Activated T-helper 1 cell treated with anti-CD3 and anti-CD28 coated beads, Interleukin-2, amount 50 U/mL, for 16 hours (primary cell): ENCODE results near the gene UBAP2.
"Not testable (repeated sequence)": the region's sequence is repeated elsewhere in the genome, so short reads cannot be mapped to it uniquely, and the experiment has no call there.

Experiments
- DNase-seq, 2 donors: peaks; one replicate each; pipeline ENCODE4 v3.0.0-alpha.2; 2020; ENCODE audit warnings: low read depth in 1 of 2, low spot score in 1 of 2

UBAP2 gene

GRCh38 chr9:33992632-33993031 lies 56.1 kb downstream of the UBAP2 start:
- DNase-seq: no peak

GRCh38 chr9:33988219-33988890 lies 60.3 kb downstream of the UBAP2 start:
- DNase-seq: no peak

- DNase-seq: no peak
Measured at GRCh38 chr9:33976414-33976813, 72.3 kb downstream of the UBAP2 start.

- no peak for DNase-seq
Measured at GRCh38 chr9:33972698-33973097, 76.0 kb downstream of the UBAP2 start.

GRCh38 chr9:33964086-33964768 lies 84.5 kb downstream of the UBAP2 start:
- no peak for DNase-seq

- not testable (repeated sequence) for DNase-seq
Measured at GRCh38 chr9:33962468-33962867, 86.2 kb downstream of the UBAP2 start.

- no peak for DNase-seq
Measured at GRCh38 chr9:33959725-33960124, 89.0 kb downstream of the UBAP2 start.

- DNase-seq: no peak
Measured at GRCh38 chr9:33956544-33956943, 92.1 kb downstream of the UBAP2 start.

- DNase-seq: no peak
Measured at GRCh38 chr9:33952066-33952465, 96.6 kb downstream of the UBAP2 start.

GRCh38 chr9:33950371-33950770 lies 98.3 kb downstream of the UBAP2 start:
- no peak for DNase-seq

- no peak for DNase-seq
Measured at GRCh38 chr9:33946779-33947535, 101.7 kb downstream of the UBAP2 start.

- no peak for DNase-seq
Measured at GRCh38 chr9:33943389-33943788, 105.3 kb downstream of the UBAP2 start.

GRCh38 chr9:33942471-33943083 lies 106.1 kb downstream of the UBAP2 start:
- no peak for DNase-seq

- DNase-seq: no peak
Measured at GRCh38 chr9:33939924-33940874, 108.5 kb downstream of the UBAP2 start.

- no peak for DNase-seq
Measured at GRCh38 chr9:33934188-33934878, 114.4 kb downstream of the UBAP2 start.

GRCh38 chr9:33932078-33932807 lies 116.4 kb downstream of the UBAP2 start:
- no peak for DNase-seq

- no peak for DNase-seq
Measured at GRCh38 chr9:33931326-33931725, 117.4 kb downstream of the UBAP2 start.

GRCh38 chr9:33927694-33928093 lies 121.0 kb downstream of the UBAP2 start:
- DNase-seq: no peak

- DNase-seq: no peak
Measured at GRCh38 chr9:33926746-33927485, 121.8 kb downstream of the UBAP2 start.
